GM12891 (cell line): Measurements from ENCODE around the gene RNF31.

Source experiments
- POLR2A ChIP-seq: IDR thresholded peaks from 2 replicates; pipeline ENCODE4 v1.6.1; 2011; ENCODE audit warnings: low read depth, low read length, control low read depth
- POLR2AphosphoS5 ChIP-seq: IDR thresholded peaks from 2 replicates; pipeline ENCODE4 v1.6.1; 2011; ENCODE audit warnings: low read depth, low read length, control low read depth

DNA sequence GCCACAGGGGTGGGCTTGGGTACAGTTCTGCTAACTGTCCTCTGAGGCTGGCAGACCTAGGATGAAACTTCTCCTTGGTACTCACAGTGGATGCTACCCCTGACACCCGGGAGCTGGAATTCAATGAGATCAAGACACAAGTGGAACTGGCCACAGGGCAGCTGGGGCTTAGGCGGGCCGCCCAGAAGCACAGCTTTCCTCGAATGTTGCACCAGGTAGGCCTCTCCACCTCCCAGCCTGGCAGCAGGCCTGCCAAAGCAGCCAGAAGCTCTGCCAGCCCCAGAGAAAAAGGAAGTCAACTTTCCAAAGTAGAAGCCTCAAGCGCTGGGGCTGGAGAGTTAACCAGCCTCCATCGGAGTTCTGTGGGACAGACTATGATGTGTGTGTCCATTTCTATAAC lies 30.1 kb upstream of the RNF31 start:
- TF ChIP-seq POLR2AphosphoS5, result no peak
- TF ChIP-seq POLR2A, result no peak
